Measurements from ENCODE around the gene TEX261. TPM values are rescaled to one million over a fixed set of nuclear protein-coding genes. Genes with fewer than 3 reads are reported as not detected.
A peak's percentile ranks its signal among the peaks of the same experiment; 100 is the strongest.

TEX261 gene
- total RNA-seq, 1 donor from 2014 or later = 133 TPM

- H3K27ac ChIP-seq = no peak overlapping the region
- peak; percentile 35 to 72 (median 54) for TF ChIP-seq CTCF (IDR thresholded peaks at IDR 0.05)
- intact Hi-C loops (cut with DNase I) = no loop called here
- H3K4me3 ChIP-seq = no peak overlapping the region
- peak in 1 of 2 donors; percentile 74 for DNase-seq (ENCODE audit: low spot score in 2 of 2)
- no peaks in the 10 kb centered on the region for H3K9me3 ChIP-seq
- H3K27me3 ChIP-seq = no peaks in the 10 kb centered on the region
- peaks cover 12 to 44% of the 10 kb centered on the region in 2 donors for H3K36me3 ChIP-seq
- peaks cover 0 to 3% of the 10 kb centered on the region in 2 donors for H3K4me1 ChIP-seq
These were observed 9.9 kb downstream of the TEX261 start for GRCh38 chr2:70984576-70985282.

- intact Hi-C loops (cut with DNase I) = no loop called here
- no peak for TF ChIP-seq CTCF (IDR thresholded peaks at IDR 0.05)
- Histone ChIP-seq H3K36me3 (peaks cover 7 to 43% of the 10 kb centered on the region in 2 donors), H3K4me3 (no peak overlapping the region), H3K9me3 (no peaks in the 10 kb centered on the region), H3K27me3 (no peaks in the 10 kb centered on the region), H3K4me1 (peaks cover 0 to 4% of the 10 kb centered on the region in 2 donors), H3K27ac (no peak overlapping the region)
- peak in 1 of 2 donors; percentile 25 for DNase-seq (ENCODE audit: low spot score in 2 of 2)
These were observed 10.5 kb downstream of the TEX261 start for GRCh38 chr2:70984228-70984575.

- Histone ChIP-seq H3K27ac (no peak overlapping the region), H3K9me3 (no peaks in the 10 kb centered on the region), H3K36me3 (peaks cover 3 to 37% of the 10 kb centered on the region in 2 donors), H3K27me3 (no peaks in the 10 kb centered on the region), H3K4me1 (peaks cover 0 to 9% of the 10 kb centered on the region in 2 donors), H3K4me3 (no peak overlapping the region)
- no peak for TF ChIP-seq CTCF (IDR thresholded peaks at IDR 0.05)
- peak in 1 of 2 donors; percentile 16 for DNase-seq (ENCODE audit: low spot score in 2 of 2)
- intact Hi-C loops (cut with DNase I) = no loop called here
These were observed 11.0 kb downstream of the TEX261 start for GRCh38 chr2:70983506-70984227.

GRCh38 chr2:70982971-70983370, 11.7 kb downstream of the TEX261 start:
- no peak overlapping the region for H3K4me3 ChIP-seq
- no peaks in the 10 kb centered on the region for H3K9me3 ChIP-seq
- intact Hi-C loops (cut with DNase I) = no loop called here
- no peak overlapping the region for H3K27ac ChIP-seq
- H3K36me3 ChIP-seq = peaks cover 0 to 30% of the 10 kb centered on the region in 2 donors
- DNase-seq (ENCODE audit: low spot score in 2 of 2) = peak in 1 of 2 donors; percentile 54
- no peak for TF ChIP-seq CTCF (IDR thresholded peaks at IDR 0.05)
- no peaks in the 10 kb centered on the region for H3K27me3 ChIP-seq
- H3K4me1 ChIP-seq = peaks cover 0 to 10% of the 10 kb centered on the region in 2 donors

- no peaks in the 10 kb centered on the region for H3K9me3 ChIP-seq
- intact Hi-C loops (cut with DNase I) = no loop called here
- H3K27me3 ChIP-seq = no peaks in the 10 kb centered on the region
- H3K4me1 ChIP-seq = peaks cover 0 to 16% of the 10 kb centered on the region in 2 donors
- peaks cover 0 to 23% of the 10 kb centered on the region in 2 donors for H3K36me3 ChIP-seq
- no peak for TF ChIP-seq CTCF (IDR thresholded peaks at IDR 0.05)
- no peak overlapping the region for H3K27ac ChIP-seq
- peak in 1 of 2 donors; percentile 53 for DNase-seq (ENCODE audit: low spot score in 2 of 2)
- H3K4me3 ChIP-seq = no peak overlapping the region
These were observed 12.5 kb downstream of the TEX261 start for GRCh38 chr2:70981866-70982810.
